GM19467 (cell line): Measurements from ENCODE around the gene ALOXE3.
"Not testable (repeated sequence)": the region's sequence is repeated elsewhere in the genome, so short reads cannot be mapped to it uniquely, and the experiment has no call there.

ENCODE experiments used
- ATAC-seq: cut with Tn5 transposase; IDR thresholded peaks from one replicate; pipeline ENCODE4 v1.9.1; 2021; ENCODE audit warnings: mild to moderate bottlenecking, moderate library complexity; ENCODE audit not compliant: unreplicated experiment

Gene ALOXE3

GRCh38 chr17:8073627-8074484 lies 44.5 kb downstream of the ALOXE3 start:
- ATAC-seq: no peak

- no peak for ATAC-seq
These were observed 45.4 kb downstream of the ALOXE3 start for GRCh38 chr17:8072729-8073461.

- ATAC-seq: no peak
These were observed 46.0 kb downstream of the ALOXE3 start for GRCh38 chr17:8072341-8072728.

- no peak for ATAC-seq
These were observed 46.8 kb downstream of the ALOXE3 start for GRCh38 chr17:8071496-8071895.

GRCh38 chr17:8069587-8069860 lies 48.8 kb downstream of the ALOXE3 start:
- ATAC-seq: no peak

- ATAC-seq: no peak
These were observed 49.4 kb downstream of the ALOXE3 start for GRCh38 chr17:8068736-8069586.

- no peak for ATAC-seq
These were observed 50.5 kb downstream of the ALOXE3 start for GRCh38 chr17:8067806-8068205.

GRCh38 chr17:8066841-8067775 lies 51.2 kb downstream of the ALOXE3 start:
- ATAC-seq: no peak

- ATAC-seq: no peak
These were observed 53.7 kb downstream of the ALOXE3 start for GRCh38 chr17:8064561-8065019.

GRCh38 chr17:8063761-8064534 lies 54.4 kb downstream of the ALOXE3 start:
- ATAC-seq: no peak

GRCh38 chr17:8062807-8063483 lies 55.4 kb downstream of the ALOXE3 start:
- no peak for ATAC-seq

- no peak for ATAC-seq
These were observed 55.9 kb downstream of the ALOXE3 start for GRCh38 chr17:8062435-8062806.

GRCh38 chr17:8061851-8062250 lies 56.5 kb downstream of the ALOXE3 start:
- not testable (repeated sequence) for ATAC-seq

- ATAC-seq: no peak
These were observed 58.0 kb downstream of the ALOXE3 start for GRCh38 chr17:8060274-8060673.

- ATAC-seq: no peak
These were observed 59.2 kb downstream of the ALOXE3 start for GRCh38 chr17:8059131-8059530.

- no peak for ATAC-seq
These were observed 60.6 kb downstream of the ALOXE3 start for GRCh38 chr17:8057691-8058114.

- no peak for ATAC-seq
These were observed 61.2 kb downstream of the ALOXE3 start for GRCh38 chr17:8056976-8057625.

- ATAC-seq: no peak
These were observed 61.9 kb downstream of the ALOXE3 start for GRCh38 chr17:8056232-8056975.
